AG09309 (cell line): Measurements from ENCODE around the gene SPOPL.
"Not testable (repeated sequence)": the region's sequence is repeated elsewhere in the genome, so short reads cannot be mapped to it uniquely, and the experiment has no call there.

Source experiments
- DNase-seq: peaks from one replicate; pipeline ENCODE4 v3.0.0-alpha.2; 2010; ENCODE audit warnings: low read depth
- H3K4me3 ChIP-seq: 2 replicates; pipeline ENCODE4 v1.5.1; 2011; ENCODE audit warnings: mild to moderate bottlenecking, low read depth, low read length, moderate library complexity; ENCODE audit not compliant: control insufficient read depth
- CTCF ChIP-seq: IDR thresholded peaks from 2 replicates; pipeline ENCODE4 v1.5.1; 2011; ENCODE audit warnings: mild to moderate bottlenecking, low read depth, low read length, inconsistent platforms; ENCODE audit not compliant: insufficient read depth, control insufficient read depth; ENCODE audit errors: missing control alignments

SPOPL gene

GRCh38 chr2:138501425-138502254 is at the start of gene SPOPL:
Gene SPOPL, plus strand, starts transcription at chr2:138501770. Its CDS starts 48,447 bp downstream, at chr2:138550217.
- peak within 1 kb of the TSS; percentile 79 for H3K4me3 ChIP-seq
- DNase-seq: peak; percentile 21
- TF ChIP-seq CTCF: no peak

- no peak overlapping the region for H3K4me3 ChIP-seq
- TF ChIP-seq CTCF: no peak
- DNase-seq: no peak
Measured at GRCh38 chr2:138452324-138452723, 49.2 kb upstream of the SPOPL start.

GRCh38 chr2:138453815-138454214 is 47.8 kb upstream of the SPOPL start:
- DNase-seq: no peak
- TF ChIP-seq CTCF: no peak
- no peak overlapping the region for H3K4me3 ChIP-seq

GRCh38 chr2:138454761-138455160 is 46.8 kb upstream of the SPOPL start:
- no peak for DNase-seq
- no peak overlapping the region for H3K4me3 ChIP-seq
- no peak for TF ChIP-seq CTCF

GRCh38 chr2:138455275-138455674 is 46.3 kb upstream of the SPOPL start:
- TF ChIP-seq CTCF: no peak
- DNase-seq: no peak
- H3K4me3 ChIP-seq: no peak overlapping the region

GRCh38 chr2:138455691-138456090 is 45.9 kb upstream of the SPOPL start:
- no peak overlapping the region for H3K4me3 ChIP-seq

GRCh38 chr2:138462689-138463088 is 38.9 kb upstream of the SPOPL start:
- H3K4me3 ChIP-seq, DNase-seq: not testable (repeated sequence)

More at GRCh38 chr2:138455691-138456090, 45.9 kb upstream of the SPOPL start:
- no peak for TF ChIP-seq CTCF
- no peak for DNase-seq
